Keratinocyte (primary cell): ENCODE measurements around the gene PAX7.
A peak's percentile ranks its signal among the peaks of the same experiment; 100 is the strongest.

Experiments
- CTCF ChIP-seq, 3 experiments: IDR thresholded peaks in 1 of 3; conservative IDR thresholded peaks in 1 of 3; optimal IDR thresholded peaks in 1 of 3; 2 replicates in 2 of 3; 3 replicates in 1 of 3; pipeline versions ENCODE3 to v1.5.1; 2011; ENCODE audit warnings: low read length in 3 of 3, mild to moderate bottlenecking in 3 of 3, moderate library complexity in 2 of 3, control low read depth in 1 of 3, inconsistent platforms in 1 of 3; ENCODE audit not compliant: insufficient read depth in 2 of 3; ENCODE audit errors: extremely low read depth in 1 of 3
- EZH2 ChIP-seq: IDR thresholded peaks from one replicate; pipeline ENCODE4 v1.6.1; 2012; ENCODE audit warnings: inconsistent platforms, mild to moderate bottlenecking, low read length, moderate library complexity

GRCh38 chr1:18635891-18636595, 5.4 kb downstream of the PAX7 start:
- TF ChIP-seq CTCF (optimal IDR thresholded peaks at IDR 0.05 in 1 of 3, IDR thresholded peaks at IDR 0.05 in 1 of 3, conservative IDR thresholded peaks at IDR 0.05 in 1 of 3; ENCODE audit: extremely low read depth in 1 of 3, insufficient read depth in 2 of 3, low read length in 3 of 3) (peak in 2 of 3 experiments; percentile 1 to 5), EZH2 (peak; percentile 93)
